GM12891 (cell line): Measurements from ENCODE around the gene SELENOK.

ENCODE experiments used
- POLR2A ChIP-seq: IDR thresholded peaks from 2 replicates; pipeline ENCODE4 v1.6.1; 2011; ENCODE audit warnings: low read depth, low read length, control low read depth
- POLR2AphosphoS5 ChIP-seq: IDR thresholded peaks from 2 replicates; pipeline ENCODE4 v1.6.1; 2011; ENCODE audit warnings: low read depth, low read length, control low read depth
- POU2F2 ChIP-seq: IDR thresholded peaks from 2 replicates; pipeline ENCODE4 v1.6.1; 2011; ENCODE audit warnings: low read depth, mild to moderate bottlenecking, control low read depth, low read length, moderate library complexity
- SPI1 ChIP-seq: IDR thresholded peaks from 2 replicates; pipeline ENCODE4 v1.6.1; 2011; ENCODE audit warnings: low read depth, low read length, control low read depth
- TAF1 ChIP-seq: IDR thresholded peaks from 2 replicates; pipeline ENCODE4 v1.6.1; 2011; ENCODE audit warnings: low read depth, low read length, control low read depth

DNA sequence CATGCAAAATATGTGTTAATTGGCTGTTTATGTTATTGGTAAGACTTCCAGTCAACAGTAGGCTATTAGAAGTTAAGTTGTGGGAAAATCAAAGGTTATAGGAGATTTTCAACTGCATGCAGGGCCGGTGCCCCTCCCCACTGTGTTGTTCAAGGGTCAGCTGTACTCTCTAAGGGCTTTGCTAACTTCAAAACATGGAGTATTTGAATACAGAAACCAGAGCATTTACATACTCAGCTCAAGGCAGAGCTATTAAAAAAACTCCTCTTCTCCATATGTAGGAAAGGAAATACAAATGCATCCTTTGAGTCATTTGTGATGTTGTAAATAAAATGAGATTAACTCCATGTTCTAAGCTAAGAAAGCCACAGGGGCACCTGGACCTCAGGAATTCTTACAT lies 28.5 kb downstream of the SELENOK start:
- no peak for TF ChIP-seq POLR2AphosphoS5
- no peak for TF ChIP-seq POLR2A
- TF ChIP-seq TAF1, result no peak
- TF ChIP-seq POU2F2, result no peak
- TF ChIP-seq SPI1, result no peak
